Erythroblast (primary cell): Measurements from ENCODE around the gene TUBA4B.

ENCODE experiments used
- GATA1 ChIP-seq: IDR thresholded peaks from 2 replicates; pipeline ENCODE4 v1.6.1; 2011; ENCODE audit warnings: low read depth, mild to moderate bottlenecking, control low read depth, low read length, moderate library complexity
- POLR2A ChIP-seq: IDR thresholded peaks from 2 replicates; pipeline ENCODE4 v1.6.1; 2011; ENCODE audit warnings: mild to moderate bottlenecking, low read length

GRCh38 chr2:219284501-219285372 lies 31.7 kb downstream of the TUBA4B start:
- TF ChIP-seq POLR2A = no peak
- no peak for TF ChIP-seq GATA1
